Measurements from ENCODE around the gene CAMTA1.

CAMTA1 gene

GRCh38 chr1:7365706-7366105 is 580.5 kb downstream of the CAMTA1 start:
- no peak for TF ChIP-seq CTCF (IDR thresholded peaks at IDR 0.05; ENCODE audit: control insufficient read depth, insufficient read depth, low read depth, low read length, missing control alignments)
- no peak overlapping the region for H3K4me3 ChIP-seq (ENCODE audit: control insufficient read depth, low read depth, low read length)
- no peak for DNase-seq (ENCODE audit: low read depth)

GRCh38 chr1:7366286-7366954 is 581.2 kb downstream of the CAMTA1 start:
- TF ChIP-seq CTCF (IDR thresholded peaks at IDR 0.05; ENCODE audit: control insufficient read depth, insufficient read depth, low read depth, low read length, missing control alignments): no peak
- H3K4me3 ChIP-seq (ENCODE audit: control insufficient read depth, low read depth, low read length): no peak overlapping the region
- no peak for DNase-seq (ENCODE audit: low read depth)

GRCh38 chr1:7366955-7367665 is 581.9 kb downstream of the CAMTA1 start:
- no peak for TF ChIP-seq CTCF (IDR thresholded peaks at IDR 0.05; ENCODE audit: control insufficient read depth, insufficient read depth, low read depth, low read length, missing control alignments)
- no peak for DNase-seq (ENCODE audit: low read depth)
- H3K4me3 ChIP-seq (ENCODE audit: control insufficient read depth, low read depth, low read length): no peak overlapping the region

GRCh38 chr1:7369866-7370265 is 584.6 kb downstream of the CAMTA1 start:
- no peak overlapping the region for H3K4me3 ChIP-seq (ENCODE audit: control insufficient read depth, low read depth, low read length)
- no peak for TF ChIP-seq CTCF (IDR thresholded peaks at IDR 0.05; ENCODE audit: control insufficient read depth, insufficient read depth, low read depth, low read length, missing control alignments)
- no peak for DNase-seq (ENCODE audit: low read depth)

- no peak overlapping the region for H3K4me3 ChIP-seq (ENCODE audit: control insufficient read depth, low read depth, low read length)
- TF ChIP-seq CTCF (IDR thresholded peaks at IDR 0.05; ENCODE audit: control insufficient read depth, insufficient read depth, low read depth, low read length, missing control alignments): no peak
- DNase-seq (ENCODE audit: low read depth): no peak
These were observed 586.7 kb downstream of the CAMTA1 start for GRCh38 chr1:7371926-7372325.

- H3K4me3 ChIP-seq (ENCODE audit: control insufficient read depth, low read depth, low read length): no peak overlapping the region
- no peak for TF ChIP-seq CTCF (IDR thresholded peaks at IDR 0.05; ENCODE audit: control insufficient read depth, insufficient read depth, low read depth, low read length, missing control alignments)
- no peak for DNase-seq (ENCODE audit: low read depth)
These were observed 587.3 kb downstream of the CAMTA1 start for GRCh38 chr1:7372477-7373120.

Measured in AG09309 (cell line).